GM23338 (cell line): ENCODE results near the gene PPP1R9A. TPM values are rescaled to one million over a fixed set of nuclear protein-coding genes. Genes with fewer than 3 reads are reported as not detected.

Experiments used
- ATAC-seq: fragments of 200-7000 bp; cut with Tn5 transposase; 3 replicates; pipeline ENCODE4 v1.9.1; 2020
- DNase-seq: peaks from one replicate; pipeline ENCODE4 v3.0.0-alpha.2; 2015; ENCODE audit warnings: low spot score
- H2AFZ ChIP-seq: fragments of 200-600 bp; sonication (generic); 2 replicates; pipeline ENCODE4 v1.8.0; 2016; ENCODE audit warnings: antibody characterized with exemption, mild to moderate bottlenecking, moderate library complexity
- H3F3A ChIP-seq: fragments of 200-600 bp; sonication (generic); replicated peaks from 2 replicates; pipeline ENCODE4 v1.8.0; 2017; ENCODE audit warnings: antibody characterized with exemption, mixed run types, low read depth
- H3K27ac ChIP-seq: fragments of 200-600 bp; sonication (generic); 2 replicates; pipeline ENCODE4 v1.6.1; 2016; ENCODE audit warnings: low read depth
- H3K27me3 ChIP-seq: fragments of 200-600 bp; sonication (generic); 2 replicates; pipeline ENCODE4 v1.8.0; 2016; ENCODE audit warnings: mild to moderate bottlenecking, mixed run types, moderate library complexity; ENCODE audit not compliant: insufficient read depth
- H3K36me3 ChIP-seq: fragments of 200-600 bp; sonication (generic); 2 replicates; pipeline ENCODE4 v1.8.0; 2016; ENCODE audit warnings: mild to moderate bottlenecking; ENCODE audit not compliant: insufficient read depth
- H3K4me1 ChIP-seq: fragments of 200-600 bp; sonication (generic); 2 replicates; pipeline ENCODE4 v1.8.0; 2016; ENCODE audit warnings: mild to moderate bottlenecking, moderate library complexity; ENCODE audit not compliant: insufficient read depth
- H3K4me2 ChIP-seq: fragments of 200-600 bp; sonication (generic); 2 replicates; pipeline ENCODE4 v1.7.1; 2017; ENCODE audit warnings: mixed run types
- H3K4me3 ChIP-seq: fragments of 200-600 bp; sonication (generic); 2 replicates; pipeline ENCODE4 v1.6.1; 2016; ENCODE audit warnings: mixed run types
- H3K79me2 ChIP-seq: fragments of 200-600 bp; sonication (generic); replicated peaks from 2 replicates; pipeline ENCODE4 v1.8.0; 2017; ENCODE audit warnings: mild to moderate bottlenecking; ENCODE audit not compliant: insufficient read depth
- H3K9me2 ChIP-seq: fragments of 200-600 bp; sonication (generic); 2 replicates; pipeline ENCODE4 v1.8.0; 2017; ENCODE audit not compliant: insufficient read depth
- H4K20me1 ChIP-seq: fragments of 200-600 bp; sonication (generic); replicated peaks from 2 replicates; pipeline ENCODE4 v1.8.0; 2017; ENCODE audit warnings: mild to moderate bottlenecking; ENCODE audit not compliant: insufficient read depth
- H3K27ac Mint-ChIP-seq: 2 replicates; pipeline ENCODE4 v1.8.0; 2020; ENCODE audit warnings: inconsistent platforms, mild to moderate bottlenecking, moderate library complexity, mixed read lengths
- H3K27me3 Mint-ChIP-seq: 3 replicates; pipeline ENCODE4 v1.8.0; 2022; ENCODE audit warnings: low read depth, mild to moderate bottlenecking, moderate library complexity, mixed read lengths, inconsistent platforms; ENCODE audit not compliant: insufficient read depth, poor library complexity
- H3K36me3 Mint-ChIP-seq: 3 replicates; pipeline ENCODE4 v1.8.0; 2021; ENCODE audit warnings: low read depth, mild to moderate bottlenecking, inconsistent platforms, moderate library complexity, mixed read lengths
- H3K4me1 Mint-ChIP-seq: 3 replicates; pipeline ENCODE4 v1.8.0; 2020; ENCODE audit warnings: mild to moderate bottlenecking, inconsistent platforms, mixed read lengths
- H3K4me3 Mint-ChIP-seq: 3 replicates; pipeline ENCODE4 v1.8.0; 2021; ENCODE audit warnings: moderate library complexity, mild to moderate bottlenecking, inconsistent platforms, mixed read lengths
- H3K9me3 Mint-ChIP-seq: 3 replicates; pipeline ENCODE4 v1.8.0; 2020; ENCODE audit warnings: moderate library complexity, mild to moderate bottlenecking, inconsistent platforms, mixed read lengths
- CREB1 ChIP-seq: fragments of 250-450 bp; sonication (Bioruptor Pico); IDR thresholded peaks from 2 replicates; pipeline ENCODE4 v1.5.0; 2020; ENCODE audit warnings: low read depth, mild to moderate bottlenecking, moderate library complexity
- EZH2 ChIP-seq: fragments of 200-600 bp; sonication (generic); IDR thresholded peaks from one replicate; pipeline ENCODE4 v1.8.0; 2017; ENCODE audit warnings: antibody characterized with exemption, mild to moderate bottlenecking, low read depth; ENCODE audit not compliant: unreplicated experiment
- EZH2phosphoT487 ChIP-seq: fragments of 200-600 bp; sonication (generic); IDR thresholded peaks from one replicate; pipeline ENCODE4 v1.8.1; 2018; ENCODE audit warnings: antibody characterized with exemption; ENCODE audit not compliant: unreplicated experiment
- NANOG ChIP-seq: IDR thresholded peaks from 2 replicates; pipeline ENCODE4 v1.6.1; 2016; ENCODE audit warnings: antibody characterized with exemption, borderline replicate concordance
- POLR2AphosphoS5 ChIP-seq: IDR thresholded peaks from 2 replicates; pipeline ENCODE4 v1.6.1; 2016; ENCODE audit warnings: antibody characterized with exemption, low read depth
- STAT1 ChIP-seq: IDR thresholded peaks from one replicate; pipeline ENCODE4 v1.6.1; 2016; ENCODE audit warnings: antibody characterized with exemption; ENCODE audit not compliant: unreplicated experiment
- ZNF114 ChIP-seq: fragments of 250-450 bp; sonication (Bioruptor Pico); IDR thresholded peaks from 2 replicates; pipeline ENCODE4 v1.5.0; 2020; ENCODE audit warnings: mild to moderate bottlenecking, moderate library complexity
- polyA plus RNA-seq: library from polyadenylated mRNA; unstranded; fragments of >200 nt; fragmentation: Nextera tagmentation; extraction: Ambion mirVana; gene quantifications from 2 replicates; pipeline ENCODE4 v1.2.1, GENCODE V29; 2016
- total RNA-seq: library from RNA; depleted of rRNA; stranded (reverse); fragments of >200 nt; shearing (Covaris generic); gene quantifications from 2 replicates; pipeline ENCODE4 v1.2.3, GENCODE V29; 2014
- TF ChIP-seq, protein P1 (sequence below): fragments of 250-450 bp; sonication (Bioruptor Pico); IDR thresholded peaks from 2 replicates; pipeline ENCODE4 v1.5.0; 2020; ENCODE audit warnings: mild to moderate bottlenecking, moderate library complexity

The PPP1R9A gene
- total and polyA plus RNA-seq, 2 experiments from 2014 or later, result 10.6 to 31.8 TPM

GRCh38 chr7:95238252-95238943, 331.0 kb downstream of the PPP1R9A start:
- Histone ChIP-seq H4K20me1 (0 out of 2 replicates have a peak, but pooled peaks cover 3% of the 10 kb centered on the region), H2AFZ (no peak overlapping the region), H3K4me3 (no peak overlapping the region), H3K4me2 (no peak overlapping the region), H3K27ac (no peak overlapping the region), H3K36me3 (no peaks in the 10 kb centered on the region), H3K4me1 (no peaks in the 10 kb centered on the region), H3K27me3 (no peaks in the 10 kb centered on the region), H3F3A (no peaks in the 10 kb centered on the region), H3K9me2 (no peaks in the 10 kb centered on the region), H3K79me2 (no peaks in the 10 kb centered on the region)
- ATAC-seq (no peak), DNase-seq (no peak)
- Mint-ChIP-seq H3K27ac (no peak overlapping the region), H3K36me3 (no peaks in the 10 kb centered on the region), H3K9me3 (no peaks in the 10 kb centered on the region; the same call in 2 of the 3 replicates), H3K4me3 (no peak overlapping the region), H3K4me1 (no peaks in the 10 kb centered on the region), H3K27me3 (no peaks in the 10 kb centered on the region)
- TF ChIP-seq EZH2phosphoT487 (no peak), POLR2AphosphoS5 (no peak)

GRCh38 chr7:95240921-95241320, 333.5 kb downstream of the PPP1R9A start:
- Mint-ChIP-seq H3K4me3 (no peak overlapping the region), H3K36me3 (no peaks in the 10 kb centered on the region), H3K27ac (no peak overlapping the region), H3K4me1 (peaks cover 4% of the 10 kb centered on the region; the same call in 2 of the 3 replicates), H3K27me3 (no peaks in the 10 kb centered on the region), H3K9me3 (no peaks in the 10 kb centered on the region)
- H3K36me3 ChIP-seq, result no peaks in the 10 kb centered on the region
- no peaks in the 10 kb centered on the region for H3K9me2 ChIP-seq
- ATAC-seq, result no peak
- H2AFZ ChIP-seq, result no peak overlapping the region
- DNase-seq, result no peak
- peaks cover 4% of the 10 kb centered on the region for H3K4me1 ChIP-seq
- H3K27me3 ChIP-seq, result no peaks in the 10 kb centered on the region
- no peaks in the 10 kb centered on the region for H3F3A ChIP-seq
- H3K79me2 ChIP-seq, result no peaks in the 10 kb centered on the region
- H3K4me2 ChIP-seq, result no peak overlapping the region
- H4K20me1 ChIP-seq, result 0 out of 2 replicates have a peak, but pooled peaks cover 3% of the 10 kb centered on the region
- no peak overlapping the region for H3K4me3 ChIP-seq
- TF ChIP-seq POLR2AphosphoS5 (no peak), EZH2 (no peak), NANOG (no peak)
- no peak overlapping the region for H3K27ac ChIP-seq

DNA sequence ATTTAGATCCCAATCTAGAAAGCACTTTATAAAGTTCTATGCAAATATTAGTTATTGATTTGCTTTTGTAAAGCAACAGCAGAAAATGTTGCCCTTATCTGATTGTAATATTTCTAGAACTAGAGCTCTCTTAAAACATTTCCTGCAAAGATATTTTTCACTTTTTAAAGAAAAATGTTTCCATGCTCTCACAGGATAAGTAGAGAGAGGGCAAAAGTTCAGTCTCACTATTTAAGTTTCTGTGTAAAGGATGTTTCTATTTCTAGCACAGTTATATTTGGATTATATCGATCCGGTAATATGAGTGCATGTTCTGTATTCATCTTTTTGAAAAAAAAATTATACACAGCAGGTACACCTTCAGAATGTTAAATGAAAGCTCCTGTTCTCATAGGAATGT, 334.9 kb downstream of the PPP1R9A start:
- Mint-ChIP-seq H3K36me3 (no peaks in the 10 kb centered on the region), H3K9me3 (no peaks in the 10 kb centered on the region), H3K27ac (no peak overlapping the region), H3K27me3 (no peaks in the 10 kb centered on the region), H3K4me3 (no peak overlapping the region), H3K4me1 (peaks cover 18% of the 10 kb centered on the region)
- DNase-seq, result no peak
- H4K20me1 ChIP-seq, result 0 out of 2 replicates have a peak, but pooled peaks cover 3% of the 10 kb centered on the region
- no peak overlapping the region for H3K4me3 ChIP-seq
- no peak overlapping the region for H3K4me2 ChIP-seq
- H3K36me3 ChIP-seq, result no peaks in the 10 kb centered on the region
- ATAC-seq, result no peak
- no peaks in the 10 kb centered on the region for H3K79me2 ChIP-seq
- H3F3A ChIP-seq, result no peaks in the 10 kb centered on the region
- no peak overlapping the region for H2AFZ ChIP-seq
- peaks cover 12% of the 10 kb centered on the region for H3K4me1 ChIP-seq
- H3K27ac ChIP-seq, result no peak overlapping the region
- no peaks in the 10 kb centered on the region for H3K27me3 ChIP-seq
- H3K9me2 ChIP-seq, result no peaks in the 10 kb centered on the region
- TF ChIP-seq POLR2AphosphoS5 (no peak), CREB1 (CRISPR knock-in tag) (no peak), EZH2 (no peak), ZNF114 (CRISPR knock-in tag) (no peak), STAT1 (no peak)
- TF ChIP-seq, protein P1, sequence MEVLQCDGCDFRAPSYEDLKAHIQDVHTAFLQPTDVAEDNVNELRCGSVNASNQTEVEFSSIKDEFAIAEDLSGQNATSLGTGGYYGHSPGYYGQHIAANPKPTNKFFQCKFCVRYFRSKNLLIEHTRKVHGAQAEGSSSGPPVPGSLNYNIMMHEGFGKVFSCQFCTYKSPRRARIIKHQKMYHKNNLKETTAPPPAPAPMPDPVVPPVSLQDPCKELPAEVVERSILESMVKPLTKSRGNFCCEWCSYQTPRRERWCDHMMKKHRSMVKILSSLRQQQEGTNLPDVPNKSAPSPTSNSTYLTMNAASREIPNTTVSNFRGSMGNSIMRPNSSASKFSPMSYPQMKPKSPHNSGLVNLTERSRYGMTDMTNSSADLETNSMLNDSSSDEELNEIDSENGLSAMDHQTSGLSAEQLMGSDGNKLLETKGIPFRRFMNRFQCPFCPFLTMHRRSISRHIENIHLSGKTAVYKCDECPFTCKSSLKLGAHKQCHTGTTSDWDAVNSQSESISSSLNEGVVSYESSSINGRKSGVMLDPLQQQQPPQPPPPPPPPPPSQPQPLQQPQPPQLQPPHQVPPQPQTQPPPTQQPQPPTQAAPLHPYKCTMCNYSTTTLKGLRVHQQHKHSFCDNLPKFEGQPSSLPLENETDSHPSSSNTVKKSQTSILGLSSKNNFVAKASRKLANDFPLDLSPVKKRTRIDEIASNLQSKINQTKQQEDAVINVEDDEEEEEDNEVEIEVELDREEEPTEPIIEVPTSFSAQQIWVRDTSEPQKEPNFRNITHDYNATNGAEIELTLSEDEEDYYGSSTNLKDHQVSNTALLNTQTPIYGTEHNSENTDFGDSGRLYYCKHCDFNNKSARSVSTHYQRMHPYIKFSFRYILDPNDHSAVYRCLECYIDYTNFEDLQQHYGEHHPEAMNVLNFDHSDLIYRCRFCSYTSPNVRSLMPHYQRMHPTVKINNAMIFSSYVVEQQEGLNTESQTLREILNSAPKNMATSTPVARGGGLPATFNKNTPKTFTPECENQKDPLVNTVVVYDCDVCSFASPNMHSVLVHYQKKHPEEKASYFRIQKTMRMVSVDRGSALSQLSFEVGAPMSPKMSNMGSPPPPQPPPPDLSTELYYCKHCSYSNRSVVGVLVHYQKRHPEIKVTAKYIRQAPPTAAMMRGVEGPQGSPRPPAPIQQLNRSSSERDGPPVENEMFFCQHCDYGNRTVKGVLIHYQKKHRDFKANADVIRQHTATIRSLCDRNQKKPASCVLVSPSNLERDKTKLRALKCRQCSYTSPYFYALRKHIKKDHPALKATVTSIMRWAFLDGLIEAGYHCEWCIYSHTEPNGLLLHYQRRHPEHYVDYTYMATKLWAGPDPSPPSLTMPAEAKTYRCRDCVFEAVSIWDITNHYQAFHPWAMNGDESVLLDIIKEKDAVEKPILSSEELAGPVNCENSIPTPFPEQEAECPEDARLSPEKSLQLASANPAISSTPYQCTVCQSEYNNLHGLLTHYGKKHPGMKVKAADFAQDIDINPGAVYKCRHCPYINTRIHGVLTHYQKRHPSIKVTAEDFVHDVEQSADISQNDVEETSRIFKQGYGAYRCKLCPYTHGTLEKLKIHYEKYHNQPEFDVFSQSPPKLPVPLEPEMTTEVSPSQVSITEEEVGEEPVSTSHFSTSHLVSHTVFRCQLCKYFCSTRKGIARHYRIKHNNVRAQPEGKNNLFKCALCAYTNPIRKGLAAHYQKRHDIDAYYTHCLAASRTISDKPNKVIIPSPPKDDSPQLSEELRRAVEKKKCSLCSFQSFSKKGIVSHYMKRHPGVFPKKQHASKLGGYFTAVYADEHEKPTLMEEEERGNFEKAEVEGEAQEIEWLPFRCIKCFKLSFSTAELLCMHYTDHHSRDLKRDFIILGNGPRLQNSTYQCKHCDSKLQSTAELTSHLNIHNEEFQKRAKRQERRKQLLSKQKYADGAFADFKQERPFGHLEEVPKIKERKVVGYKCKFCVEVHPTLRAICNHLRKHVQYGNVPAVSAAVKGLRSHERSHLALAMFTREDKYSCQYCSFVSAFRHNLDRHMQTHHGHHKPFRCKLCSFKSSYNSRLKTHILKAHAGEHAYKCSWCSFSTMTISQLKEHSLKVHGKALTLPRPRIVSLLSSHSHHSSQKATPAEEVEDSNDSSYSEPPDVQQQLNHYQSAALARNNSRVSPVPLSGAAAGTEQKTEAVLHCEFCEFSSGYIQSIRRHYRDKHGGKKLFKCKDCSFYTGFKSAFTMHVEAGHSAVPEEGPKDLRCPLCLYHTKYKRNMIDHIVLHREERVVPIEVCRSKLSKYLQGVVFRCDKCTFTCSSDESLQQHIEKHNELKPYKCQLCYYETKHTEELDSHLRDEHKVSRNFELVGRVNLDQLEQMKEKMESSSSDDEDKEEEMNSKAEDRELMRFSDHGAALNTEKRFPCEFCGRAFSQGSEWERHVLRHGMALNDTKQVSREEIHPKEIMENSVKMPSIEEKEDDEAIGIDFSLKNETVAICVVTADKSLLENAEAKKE (CRISPR knock-in tag), result no peak
